Right renal pelvis (tissue), 4 donors: ENCODE data around the gene POLR2L. TPM values are rescaled to one million over a fixed set of nuclear protein-coding genes. Genes with fewer than 3 reads are reported as not detected.

Experiments
- DNase-seq, 4 donors: peaks; one replicate each; pipeline ENCODE4 v3.0.0-alpha.2; 2013; ENCODE audit warnings: low read depth in 4 of 4, low spot score in 3 of 4, missing footprints in 1 of 4
- polyA plus RNA-seq, 4 donors: library from polyadenylated mRNA; unstranded; fragments of 120-200 nt; gene quantifications; one replicate each; pipeline ENCODE4 v1.2.1, GENCODE V29; 2013; ENCODE audit not compliant: insufficient read length in 4 of 4

POLR2L gene
- polyA plus RNA-seq, 4 donors, result 94.4 to 125 (median 106) TPM

- DNase-seq, result no peak
Observed at GRCh38 chr11:828506-829175, 13.7 kb downstream of the POLR2L start.

GRCh38 chr11:827897-828192 lies 14.5 kb downstream of the POLR2L start, which contains the start of gene CRACR2B:
Gene CRACR2B (plus strand): TSS chr11:827919. CDS start chr11:828608, 689 bp downstream.
- DNase-seq, result no peak

GRCh38 chr11:827146-827896 lies 15.0 kb downstream of the POLR2L start:
- no peak for DNase-seq

- no peak for DNase-seq
Observed at GRCh38 chr11:826836-827145, 15.5 kb downstream of the POLR2L start.

GRCh38 chr11:826227-826621 lies 16.1 kb downstream of the POLR2L start:
- no peak for DNase-seq

- DNase-seq, result no peak
Observed at GRCh38 chr11:825366-826226, 16.7 kb downstream of the POLR2L start.

- DNase-seq, result no peak
Observed at GRCh38 chr11:824942-825341, 17.4 kb downstream of the POLR2L start.

GRCh38 chr11:824292-824880 lies 17.9 kb downstream of the POLR2L start:
- DNase-seq, result no peak

- no peak for DNase-seq
Observed at GRCh38 chr11:823441-824291, 18.7 kb downstream of the POLR2L start.

- no peak for DNase-seq
Observed at GRCh38 chr11:821512-822371, 20.6 kb downstream of the POLR2L start.

GRCh38 chr11:820655-821511 lies 21.4 kb downstream of the POLR2L start:
- DNase-seq, result no peak

- no peak for DNase-seq
Observed at GRCh38 chr11:819943-820649, 22.2 kb downstream of the POLR2L start.

- no peak for DNase-seq
Observed at GRCh38 chr11:819129-819931, 23.0 kb downstream of the POLR2L start.

GRCh38 chr11:818396-819128 lies 23.8 kb downstream of the POLR2L start, which contains the start of gene PNPLA2:
Gene PNPLA2 (plus strand): TSS chr11:818914. CDS start chr11:819719, 805 bp downstream.
- DNase-seq, result no peak

- no peak for DNase-seq
Observed at GRCh38 chr11:816433-816779, 25.9 kb downstream of the POLR2L start.
